Iris pigment epithelial cell (primary cell): ENCODE data around the gene ARMH3.

ENCODE experiments used
- DNase-seq: peaks from one replicate; pipeline ENCODE4 v3.0.0-alpha.2; 2011; ENCODE audit warnings: low read depth

Gene ARMH3

GRCh38 chr10:101830322-101831168, 225.4 kb downstream of the ARMH3 start:
- peak; percentile 90 for DNase-seq

GRCh38 chr10:101829561-101830315, 226.2 kb downstream of the ARMH3 start:
- DNase-seq = peak; percentile 44

- DNase-seq = no peak
Measured at GRCh38 chr10:101828766-101829551, 227.0 kb downstream of the ARMH3 start.

- no peak for DNase-seq
Measured at GRCh38 chr10:101827919-101828600, 227.9 kb downstream of the ARMH3 start.

- DNase-seq = no peak
Measured at GRCh38 chr10:101826852-101827434, 229.0 kb downstream of the ARMH3 start.

- no peak for DNase-seq
Measured at GRCh38 chr10:101824736-101825135, 231.2 kb downstream of the ARMH3 start.

GRCh38 chr10:101818872-101819633, 236.9 kb downstream of the ARMH3 start:
- peak; percentile 42 for DNase-seq

GRCh38 chr10:101818119-101818871, 237.7 kb downstream of the ARMH3 start, which contains the start of gene OGA:
Gene OGA, minus strand, starts transcription at chr10:101818444. Its CDS starts 422 bp downstream, at chr10:101818022.
- peak; percentile 100 for DNase-seq

GRCh38 chr10:101817337-101818118, 238.4 kb downstream of the ARMH3 start:
- peak; percentile 98 for DNase-seq

GRCh38 chr10:101816913-101817336, 239.0 kb downstream of the ARMH3 start:
- DNase-seq = no peak

GRCh38 chr10:101816376-101816775, 239.6 kb downstream of the ARMH3 start:
- DNase-seq = no peak

- no peak for DNase-seq
Measured at GRCh38 chr10:101814466-101815071, 241.4 kb downstream of the ARMH3 start.

- no peak for DNase-seq
Measured at GRCh38 chr10:101812606-101813005, 243.4 kb downstream of the ARMH3 start.

- DNase-seq = no peak
Measured at GRCh38 chr10:101807158-101807557, 248.8 kb downstream of the ARMH3 start.

GRCh38 chr10:101803511-101803910, 252.5 kb downstream of the ARMH3 start:
- no peak for DNase-seq

GRCh38 chr10:101797403-101798059, 258.4 kb downstream of the ARMH3 start:
- no peak for DNase-seq
